ENCODE measurements around the gene MINK1.

The MINK1 gene

DNA sequence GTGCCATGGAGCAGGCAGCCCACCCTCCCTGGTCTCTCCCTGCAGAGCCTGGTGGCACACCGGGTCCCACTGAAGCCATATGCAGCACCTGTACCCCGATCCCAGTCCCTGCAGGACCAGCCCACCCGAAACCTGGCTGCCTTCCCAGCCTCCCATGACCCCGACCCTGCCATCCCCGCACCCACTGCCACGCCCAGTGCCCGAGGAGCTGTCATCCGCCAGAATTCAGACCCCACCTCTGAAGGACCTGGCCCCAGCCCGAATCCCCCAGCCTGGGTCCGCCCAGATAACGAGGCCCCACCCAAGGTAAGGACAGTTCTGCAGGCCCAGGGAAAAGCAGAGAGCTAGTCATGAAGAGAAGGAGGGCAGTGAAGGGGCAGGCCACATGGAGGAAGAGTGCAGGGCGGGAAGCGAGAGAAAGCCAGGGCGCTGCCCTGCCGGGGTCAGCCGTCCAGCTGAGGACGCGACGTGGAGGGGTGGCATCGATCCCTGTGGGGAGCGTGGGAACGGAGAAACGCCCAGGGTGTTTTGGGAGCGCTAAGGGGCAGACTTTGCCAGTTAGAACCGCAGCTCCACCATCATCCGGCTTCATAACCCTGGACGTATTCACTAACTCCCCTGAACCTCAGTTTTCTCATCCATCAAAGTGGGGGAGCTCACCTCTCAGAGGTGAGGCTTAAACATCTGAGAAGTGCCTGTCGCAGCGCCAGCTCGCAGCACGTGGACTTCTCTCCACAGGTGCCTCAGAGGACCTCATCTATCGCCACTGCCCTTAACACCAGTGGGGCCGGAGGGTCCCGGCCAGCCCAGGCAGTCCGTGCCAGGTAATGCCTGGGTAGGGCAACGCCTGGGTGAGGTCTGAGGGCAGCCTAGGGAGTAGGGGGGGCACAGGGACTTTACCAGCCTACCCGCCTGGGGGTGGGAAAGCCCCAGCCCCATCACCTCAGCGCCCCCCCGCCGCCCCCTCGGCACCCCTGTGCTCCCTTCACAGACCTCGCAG, 58.6 kb downstream of the MINK1 start:
- TF ChIP-seq, protein P1, sequence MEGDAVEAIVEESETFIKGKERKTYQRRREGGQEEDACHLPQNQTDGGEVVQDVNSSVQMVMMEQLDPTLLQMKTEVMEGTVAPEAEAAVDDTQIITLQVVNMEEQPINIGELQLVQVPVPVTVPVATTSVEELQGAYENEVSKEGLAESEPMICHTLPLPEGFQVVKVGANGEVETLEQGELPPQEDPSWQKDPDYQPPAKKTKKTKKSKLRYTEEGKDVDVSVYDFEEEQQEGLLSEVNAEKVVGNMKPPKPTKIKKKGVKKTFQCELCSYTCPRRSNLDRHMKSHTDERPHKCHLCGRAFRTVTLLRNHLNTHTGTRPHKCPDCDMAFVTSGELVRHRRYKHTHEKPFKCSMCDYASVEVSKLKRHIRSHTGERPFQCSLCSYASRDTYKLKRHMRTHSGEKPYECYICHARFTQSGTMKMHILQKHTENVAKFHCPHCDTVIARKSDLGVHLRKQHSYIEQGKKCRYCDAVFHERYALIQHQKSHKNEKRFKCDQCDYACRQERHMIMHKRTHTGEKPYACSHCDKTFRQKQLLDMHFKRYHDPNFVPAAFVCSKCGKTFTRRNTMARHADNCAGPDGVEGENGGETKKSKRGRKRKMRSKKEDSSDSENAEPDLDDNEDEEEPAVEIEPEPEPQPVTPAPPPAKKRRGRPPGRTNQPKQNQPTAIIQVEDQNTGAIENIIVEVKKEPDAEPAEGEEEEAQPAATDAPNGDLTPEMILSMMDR (IDR thresholded peaks at IDR 0.05), result no peak
- no peak for DNase-seq
- H3K27me3 Mint-ChIP-seq (ENCODE audit: low read depth, poor library complexity), result peaks cover 4% of the 10 kb centered on the region
- H3K9me3 Mint-ChIP-seq, result no peaks in the 10 kb centered on the region
- no peak overlapping the region for H3K4me3 Mint-ChIP-seq
- H3K36me3 Mint-ChIP-seq (ENCODE audit: low read depth), result peaks cover 29% of the 10 kb centered on the region
- H3K4me1 Mint-ChIP-seq, result peaks cover 40% of the 10 kb centered on the region
- H3K27ac Mint-ChIP-seq, result no peak overlapping the region

DNA sequence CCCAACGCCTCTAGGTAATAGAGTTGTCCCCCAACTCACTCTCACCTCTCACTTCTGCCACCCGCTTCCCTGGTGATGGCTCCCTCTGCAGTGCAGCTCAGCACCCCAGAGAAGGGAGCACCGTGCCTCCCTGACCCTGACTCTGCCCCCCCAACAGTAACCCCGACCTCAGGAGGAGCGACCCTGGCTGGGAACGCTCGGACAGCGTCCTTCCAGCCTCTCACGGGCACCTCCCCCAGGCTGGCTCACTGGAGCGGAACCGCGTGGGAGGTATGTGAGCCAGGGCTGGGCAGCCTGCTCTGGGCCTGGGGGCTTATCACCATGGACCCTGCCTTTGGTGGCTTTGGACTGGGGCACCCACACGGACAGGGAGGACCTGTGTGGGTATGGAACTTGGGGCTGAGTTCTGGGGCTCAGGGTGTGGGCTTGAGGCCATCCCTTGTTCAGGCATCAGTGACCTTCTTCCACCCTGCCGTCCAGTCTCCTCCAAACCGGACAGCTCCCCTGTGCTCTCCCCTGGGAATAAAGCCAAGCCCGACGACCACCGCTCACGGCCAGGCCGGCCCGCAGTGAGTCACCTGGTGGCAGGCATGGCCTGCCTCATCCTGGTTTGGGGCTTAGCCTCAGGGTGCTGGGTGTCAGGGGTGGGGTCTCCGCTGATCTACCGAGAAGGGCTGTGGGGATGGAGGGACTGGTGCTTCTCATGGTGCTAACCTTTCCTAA, 59.5 kb downstream of the MINK1 start:
- peak overlapping the region; percentile 95 for H3K27ac Mint-ChIP-seq

DNA sequence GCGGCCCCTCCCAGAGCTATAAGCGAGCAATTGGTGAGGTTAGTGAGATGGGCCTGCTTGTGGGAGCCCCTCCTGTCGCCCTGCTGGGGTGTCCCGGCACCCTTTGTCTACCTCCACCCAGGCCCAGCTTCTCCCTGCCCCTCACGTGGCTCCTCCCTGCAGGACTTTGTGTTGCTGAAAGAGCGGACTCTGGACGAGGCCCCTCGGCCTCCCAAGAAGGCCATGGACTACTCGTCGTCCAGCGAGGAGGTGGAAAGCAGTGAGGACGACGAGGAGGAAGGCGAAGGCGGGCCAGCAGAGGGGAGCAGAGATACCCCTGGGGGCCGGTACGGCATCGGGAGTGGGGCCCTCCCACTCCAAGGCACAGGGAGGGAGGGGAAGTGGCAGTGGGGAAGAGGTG, 60.1 kb downstream of the MINK1 start:
- TF ChIP-seq, protein P1 (IDR thresholded peaks at IDR 0.05), result no peak
- Mint-ChIP-seq H3K27ac (peak overlapping the region; percentile 36), H3K36me3 (ENCODE audit: low read depth) (peaks cover 29% of the 10 kb centered on the region), H3K4me1 (peaks cover 52% of the 10 kb centered on the region), H3K4me3 (no peak overlapping the region), H3K9me3 (no peaks in the 10 kb centered on the region), H3K27me3 (ENCODE audit: low read depth, poor library complexity) (peaks cover 7% of the 10 kb centered on the region)
- no peak for DNase-seq

More for the DNA sequence above, 59.5 kb downstream of the MINK1 start:
- peak overlapping the region; percentile 75 for H3K4me3 Mint-ChIP-seq
- peaks cover 47% of the 10 kb centered on the region for H3K4me1 Mint-ChIP-seq
- peak; percentile 75 for DNase-seq
- H3K9me3 Mint-ChIP-seq, result no peaks in the 10 kb centered on the region
- H3K27me3 Mint-ChIP-seq (ENCODE audit: low read depth, poor library complexity), result peaks cover 7% of the 10 kb centered on the region
- peaks cover 29% of the 10 kb centered on the region for H3K36me3 Mint-ChIP-seq (ENCODE audit: low read depth)
- TF ChIP-seq, protein P1 (IDR thresholded peaks at IDR 0.05), result no peak

DNA sequence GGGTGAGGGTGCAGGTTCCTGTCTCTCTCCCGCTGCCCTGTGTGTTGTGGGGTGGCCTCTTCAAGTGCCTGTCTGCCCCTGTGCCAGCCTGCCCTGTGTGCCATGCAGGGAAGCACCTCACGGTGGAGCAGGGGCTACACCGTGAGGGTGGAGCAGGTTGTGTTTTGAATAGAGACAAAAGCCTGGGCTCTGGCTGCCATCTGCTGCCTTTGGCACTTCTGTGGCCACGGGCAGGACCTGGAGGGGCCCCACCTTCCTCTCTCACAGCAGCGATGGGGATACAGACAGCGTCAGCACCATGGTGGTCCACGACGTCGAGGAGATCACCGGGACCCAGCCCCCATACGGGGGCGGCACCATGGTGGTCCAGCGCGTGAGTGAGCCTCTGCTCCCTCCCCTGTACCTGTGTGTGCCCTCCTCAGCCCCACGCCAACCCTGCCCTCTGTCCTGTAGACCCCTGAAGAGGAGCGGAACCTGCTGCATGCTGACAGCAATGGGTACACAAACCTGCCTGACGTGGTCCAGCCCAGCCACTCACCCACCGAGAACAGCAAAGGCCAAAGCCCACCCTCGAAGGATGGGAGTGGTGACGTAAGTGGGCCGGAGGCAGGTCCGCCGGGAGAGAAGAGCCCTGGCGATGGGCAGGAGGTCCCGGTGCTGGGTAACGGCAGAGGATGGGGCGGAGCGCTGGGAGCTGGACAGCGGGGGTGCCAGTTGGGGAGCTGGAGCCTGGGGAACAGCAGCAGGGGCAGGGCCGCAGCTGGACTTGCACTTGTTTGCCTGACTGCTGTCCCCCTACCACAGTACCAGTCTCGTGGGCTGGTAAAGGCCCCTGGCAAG, 60.8 kb downstream of the MINK1 start:
- no peaks in the 10 kb centered on the region for H3K9me3 Mint-ChIP-seq
- TF ChIP-seq, protein P1 (IDR thresholded peaks at IDR 0.05), result no peak
- peaks cover 28% of the 10 kb centered on the region for H3K36me3 Mint-ChIP-seq (ENCODE audit: low read depth)
- H3K4me1 Mint-ChIP-seq, result peaks cover 56% of the 10 kb centered on the region
- H3K27ac Mint-ChIP-seq, result no peak overlapping the region
- H3K27me3 Mint-ChIP-seq (ENCODE audit: low read depth, poor library complexity), result peaks cover 7% of the 10 kb centered on the region
- no peak overlapping the region for H3K4me3 Mint-ChIP-seq
- DNase-seq, result no peak

DNA sequence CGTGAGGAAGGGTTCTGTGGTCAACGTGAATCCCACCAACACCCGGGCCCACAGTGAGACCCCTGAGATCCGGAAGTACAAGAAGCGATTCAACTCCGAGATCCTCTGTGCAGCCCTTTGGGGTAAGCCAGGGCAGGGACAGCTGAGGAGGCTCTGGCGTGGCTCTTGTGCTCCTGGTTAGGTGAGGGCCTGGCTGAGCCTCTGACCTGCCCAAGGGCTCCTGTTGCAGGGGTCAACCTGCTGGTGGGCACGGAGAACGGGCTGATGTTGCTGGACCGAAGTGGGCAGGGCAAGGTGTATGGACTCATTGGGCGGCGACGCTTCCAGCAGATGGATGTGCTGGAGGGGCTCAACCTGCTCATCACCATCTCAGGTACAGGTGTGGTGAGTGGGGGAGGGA, 62.0 kb downstream of the MINK1 start:
- Mint-ChIP-seq H3K27ac (peak overlapping the region; percentile 64), H3K27me3 (ENCODE audit: low read depth, poor library complexity) (peaks cover 11% of the 10 kb centered on the region), H3K36me3 (ENCODE audit: low read depth) (peaks cover 29% of the 10 kb centered on the region), H3K4me1 (peaks cover 51% of the 10 kb centered on the region), H3K9me3 (no peaks in the 10 kb centered on the region), H3K4me3 (no peak overlapping the region)
- no peak for DNase-seq
- TF ChIP-seq, protein P1 (IDR thresholded peaks at IDR 0.05), result no peak
